GM10248 (cell line): Measurements from ENCODE around the gene CIDEB.

Experiments
- CTCF ChIA-PET: fragments of 300-600 bp; sonication (Branson Sonifier 250); formaldehyde crosslinking; extraction: SDS; loops from one replicate; lab custom pipeline; 2021; ENCODE audit warnings: antibody characterized with exemption; lab: Yijun Ruan, JAX
- POLR2A ChIA-PET: fragments of 350-650 bp; sonication (Branson Sonifier 250); formaldehyde crosslinking; extraction: SDS; loops from one replicate; lab custom pipeline; 2020; ENCODE audit warnings: antibody characterized with exemption; lab: Yijun Ruan, JAX
- DNase-seq: peaks from one replicate; pipeline ENCODE4 v3.0.0; 2012; ENCODE audit errors: extremely low spot score
- TF ChIP-seq, protein P1 (sequence below): IDR thresholded peaks from 2 replicates; pipeline ENCODE4 v1.5.1; 2012; ENCODE audit warnings: mild to moderate bottlenecking, low read depth; ENCODE audit errors: extremely low read depth, missing control alignments, control extremely low read depth

The CIDEB gene

DNA sequence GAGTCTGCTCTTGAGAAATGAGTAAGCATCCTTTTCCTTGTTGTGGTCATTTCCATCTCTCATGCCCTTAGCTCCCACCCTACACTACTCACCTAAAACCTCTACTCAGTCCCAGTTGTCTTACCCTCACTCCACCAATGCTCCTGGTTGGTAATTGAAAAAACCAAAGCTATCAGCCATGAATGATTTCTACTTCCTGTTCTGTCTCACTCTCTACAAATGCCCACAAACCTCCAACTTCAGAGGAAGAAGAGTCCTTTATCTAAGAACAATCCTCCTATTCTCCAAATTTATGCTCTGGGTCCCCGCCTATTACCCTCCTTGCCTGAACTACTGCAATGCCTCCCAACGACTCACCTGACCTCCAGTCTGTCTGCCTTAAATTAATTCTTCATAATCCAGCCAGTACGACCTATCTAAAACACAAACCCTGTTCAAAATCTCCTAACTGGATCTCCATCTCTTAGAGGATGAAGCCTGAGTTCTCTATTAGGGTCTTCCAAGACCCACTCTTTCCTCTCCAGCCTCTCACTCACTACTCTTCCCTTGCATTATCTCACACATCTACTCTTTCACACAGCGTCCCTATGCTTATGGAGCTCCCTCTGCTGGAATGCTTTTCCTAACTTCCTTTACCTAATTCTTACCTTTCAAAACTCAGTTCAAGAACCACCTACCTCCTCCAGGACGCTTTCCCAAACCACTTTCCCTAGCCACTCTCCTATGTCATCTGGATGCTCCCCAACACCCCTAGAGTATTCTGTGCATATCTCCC is 10.4 kb downstream of the CIDEB start:
- ChIA-PET CTCF (interaction anchor here (0.7 to 15.5 kb wide), 30 partner anchors 12 to 286 kb away, joined by 3 to 323 read pairs (median 9); partner anchors contain the start of genes CHMP4A, CIDEB, DCAF11 and GMPR2), POLR2A (interaction anchor here (0.6 to 1.5 kb wide), 3 partner anchors 23 to 55 kb away, joined by 3 to 9 read pairs (median 6); partner anchors contain the start of genes RABGGTA and TINF2)
- no peak for DNase-seq
- TF ChIP-seq, protein P1, sequence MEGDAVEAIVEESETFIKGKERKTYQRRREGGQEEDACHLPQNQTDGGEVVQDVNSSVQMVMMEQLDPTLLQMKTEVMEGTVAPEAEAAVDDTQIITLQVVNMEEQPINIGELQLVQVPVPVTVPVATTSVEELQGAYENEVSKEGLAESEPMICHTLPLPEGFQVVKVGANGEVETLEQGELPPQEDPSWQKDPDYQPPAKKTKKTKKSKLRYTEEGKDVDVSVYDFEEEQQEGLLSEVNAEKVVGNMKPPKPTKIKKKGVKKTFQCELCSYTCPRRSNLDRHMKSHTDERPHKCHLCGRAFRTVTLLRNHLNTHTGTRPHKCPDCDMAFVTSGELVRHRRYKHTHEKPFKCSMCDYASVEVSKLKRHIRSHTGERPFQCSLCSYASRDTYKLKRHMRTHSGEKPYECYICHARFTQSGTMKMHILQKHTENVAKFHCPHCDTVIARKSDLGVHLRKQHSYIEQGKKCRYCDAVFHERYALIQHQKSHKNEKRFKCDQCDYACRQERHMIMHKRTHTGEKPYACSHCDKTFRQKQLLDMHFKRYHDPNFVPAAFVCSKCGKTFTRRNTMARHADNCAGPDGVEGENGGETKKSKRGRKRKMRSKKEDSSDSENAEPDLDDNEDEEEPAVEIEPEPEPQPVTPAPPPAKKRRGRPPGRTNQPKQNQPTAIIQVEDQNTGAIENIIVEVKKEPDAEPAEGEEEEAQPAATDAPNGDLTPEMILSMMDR: peak; percentile 42

DNA sequence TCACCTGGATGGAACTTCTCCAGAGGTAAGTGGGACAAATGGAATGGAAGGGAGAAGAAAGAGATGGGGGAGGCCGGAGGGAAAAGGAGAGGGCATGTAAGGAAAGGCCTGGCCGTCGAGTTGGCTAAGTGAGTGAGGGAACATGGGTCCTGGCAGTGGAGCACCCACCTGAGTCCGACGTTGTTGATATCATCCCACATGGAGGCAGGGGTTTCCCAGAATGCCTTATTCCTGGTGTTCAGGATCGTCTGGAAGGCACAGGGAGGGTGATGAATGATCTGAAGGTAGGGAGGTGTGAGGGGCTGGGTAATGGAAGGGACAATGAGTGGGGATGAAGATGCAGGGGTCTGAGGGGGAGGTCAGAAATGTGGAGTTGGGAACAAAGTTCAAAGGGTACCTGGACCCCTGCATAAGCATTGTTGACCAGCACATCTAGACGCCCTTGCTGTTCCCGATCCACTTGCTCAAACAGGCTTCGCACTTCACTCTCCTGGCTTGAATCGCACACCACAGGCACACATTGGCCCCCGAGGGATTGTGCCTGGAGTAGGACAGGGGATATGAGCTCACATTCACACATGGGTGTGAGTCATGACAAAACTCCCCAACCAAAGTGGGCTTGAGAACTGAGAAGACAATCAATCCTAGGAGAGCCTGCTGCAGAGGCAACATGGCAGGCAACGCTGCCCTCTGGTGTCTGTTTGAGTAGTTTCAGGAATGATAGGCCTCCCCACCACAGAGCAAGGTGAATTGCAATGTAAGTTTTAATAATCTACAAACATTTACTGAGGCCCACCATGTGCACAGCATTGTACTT is 11.2 kb downstream of the CIDEB start:
- POLR2A ChIA-PET: interaction anchor here (0.5 to 1.5 kb wide), 3 partner anchors 22 to 54 kb away, joined by 3 to 9 read pairs (median 6); partner anchors contain the start of genes RABGGTA and TINF2
- CTCF ChIA-PET: interaction anchor here (0.7 to 15.5 kb wide), 30 partner anchors 12 to 285 kb away, joined by 3 to 323 read pairs (median 9); partner anchors contain the start of genes CHMP4A, CIDEB, GMPR2 and IPO4

DNA sequence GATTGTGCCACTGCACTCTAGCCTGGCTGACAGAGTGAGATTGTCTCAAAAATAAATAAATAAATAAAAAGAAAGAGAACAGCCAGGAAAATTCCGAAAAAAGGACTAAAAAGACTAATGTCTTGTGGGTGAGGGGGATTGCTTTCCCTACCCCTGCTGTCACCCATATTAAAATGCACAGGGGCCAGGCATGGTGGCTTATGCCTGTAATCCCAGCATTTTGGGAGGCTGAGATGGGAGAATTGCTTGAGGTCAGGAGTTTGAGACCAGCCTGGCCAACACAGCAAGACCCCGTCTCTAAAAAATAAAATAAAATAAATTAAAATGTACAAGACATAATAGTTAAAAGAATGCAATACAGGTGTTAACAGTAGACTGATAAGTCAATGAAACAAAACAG is 14.3 kb downstream of the CIDEB start:
- ChIA-PET CTCF (interaction anchor here (1.1 to 15.5 kb wide), 8 partner anchors 9 to 78 kb away, joined by 4 to 323 read pairs (median 9); partner anchors contain the start of genes CIDEB, LTB4R, LTB4R2 and MDP1), POLR2A (interaction anchor here (1.8 kb wide), 1 partner anchor 51 kb away, joined by 6 read pairs; the partner anchor contains the start of gene TINF2)
- DNase-seq: no peak
- TF ChIP-seq, protein P1: no peak

More for the DNA sequence above, 11.2 kb downstream of the CIDEB start:
- peak; percentile 81 for DNase-seq
- TF ChIP-seq, protein P1: peak; percentile 75

DNA sequence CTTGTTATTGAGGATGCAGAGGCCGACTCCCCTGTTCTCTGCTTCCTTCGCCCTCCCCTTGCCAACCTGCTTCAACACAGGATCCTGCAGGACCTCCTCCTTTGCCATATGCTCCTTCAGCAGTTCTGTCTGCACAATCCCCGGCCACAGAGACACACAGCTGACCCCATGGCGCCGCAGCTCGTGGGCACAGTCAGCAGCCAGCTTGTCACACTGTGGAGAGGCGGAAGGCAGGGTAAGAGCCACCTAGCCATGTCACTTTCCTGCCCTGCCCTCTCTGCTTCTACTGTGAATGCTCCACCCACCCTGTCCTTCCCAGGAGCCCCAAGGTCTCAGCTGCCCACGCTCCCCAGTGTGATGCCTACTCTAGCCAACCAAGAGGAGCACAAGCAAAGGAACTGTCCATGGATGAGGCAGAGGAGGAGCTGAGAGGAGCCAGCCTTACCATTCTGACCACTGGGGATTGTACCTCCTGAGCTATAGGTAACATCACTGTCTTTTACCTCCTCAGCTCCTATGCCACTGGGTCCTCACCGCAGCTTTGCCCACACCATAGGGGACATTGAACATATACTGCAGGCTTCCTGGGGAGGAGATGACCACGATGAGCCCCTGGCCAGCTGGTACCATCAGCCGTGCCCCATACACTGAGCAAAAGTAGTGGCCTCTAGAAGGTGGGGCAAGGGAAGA is 15.5 kb downstream of the CIDEB start:
- TF ChIP-seq, protein P1: no peak
- CTCF ChIA-PET: interaction anchor here (0.9 to 15.5 kb wide), 11 partner anchors 10 to 77 kb away, joined by 3 to 323 read pairs (median 6); partner anchors contain the start of genes CIDEB, LTB4R, LTB4R2 and MDP1
- POLR2A ChIA-PET: interaction anchor here (0.6 to 1.8 kb wide), 3 partner anchors 22 to 63 kb away, joined by 3 to 6 read pairs (median 4); partner anchors contain the start of gene TINF2

DNA sequence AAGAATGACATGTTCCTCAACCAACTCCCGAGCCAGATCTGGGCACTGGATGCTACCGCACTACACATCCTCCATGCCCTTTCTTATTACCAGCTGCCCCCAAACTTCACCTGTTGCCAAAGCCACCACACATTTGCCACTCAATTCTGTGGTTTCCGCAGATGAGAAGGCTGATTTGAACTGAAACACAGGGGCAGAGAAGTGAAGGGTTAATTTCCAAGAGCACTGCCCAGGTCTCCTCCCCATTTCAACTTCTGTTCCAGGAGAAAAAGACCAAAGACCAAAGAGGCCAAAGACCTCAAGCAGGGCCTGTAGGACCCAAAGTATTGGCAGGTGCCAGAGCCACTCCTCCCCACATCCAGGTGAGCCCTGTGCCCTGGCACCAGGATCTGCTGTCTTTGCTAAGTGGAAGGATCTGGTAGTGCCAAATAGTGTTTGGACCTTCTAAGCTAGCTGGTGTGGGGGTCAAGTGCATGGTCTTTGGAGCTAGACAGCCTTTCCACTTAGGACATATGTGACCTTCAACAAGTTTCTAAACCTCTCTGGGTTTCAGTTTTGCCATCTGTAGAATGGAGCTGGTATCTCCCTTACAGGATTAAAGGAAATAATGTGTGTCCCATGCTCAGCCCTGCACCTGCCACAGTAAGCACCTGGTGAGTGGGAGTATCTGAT is 16.2 kb downstream of the CIDEB start:
- POLR2A ChIA-PET: interaction anchor here (1.2 to 1.8 kb wide), 2 partner anchors 21 to 49 kb away, joined by 3 to 6 read pairs; partner anchors contain the start of gene TINF2
- TF ChIP-seq, protein P1: no peak
- no peak for DNase-seq
- CTCF ChIA-PET: interaction anchor here (0.9 to 15.5 kb wide), 12 partner anchors 7 to 139 kb away, joined by 3 to 323 read pairs (median 8); partner anchors contain the start of genes CBLN3, CIDEB, DHRS1 and KHNYN

More for the DNA sequence above, 15.5 kb downstream of the CIDEB start:
- DNase-seq: no peak
